ENCODE data around the gene KIAA1958.
"Not testable (repeated sequence)": the region's sequence is repeated elsewhere in the genome, so short reads cannot be mapped to it uniquely, and the experiment has no call there.

KIAA1958 gene

DNA sequence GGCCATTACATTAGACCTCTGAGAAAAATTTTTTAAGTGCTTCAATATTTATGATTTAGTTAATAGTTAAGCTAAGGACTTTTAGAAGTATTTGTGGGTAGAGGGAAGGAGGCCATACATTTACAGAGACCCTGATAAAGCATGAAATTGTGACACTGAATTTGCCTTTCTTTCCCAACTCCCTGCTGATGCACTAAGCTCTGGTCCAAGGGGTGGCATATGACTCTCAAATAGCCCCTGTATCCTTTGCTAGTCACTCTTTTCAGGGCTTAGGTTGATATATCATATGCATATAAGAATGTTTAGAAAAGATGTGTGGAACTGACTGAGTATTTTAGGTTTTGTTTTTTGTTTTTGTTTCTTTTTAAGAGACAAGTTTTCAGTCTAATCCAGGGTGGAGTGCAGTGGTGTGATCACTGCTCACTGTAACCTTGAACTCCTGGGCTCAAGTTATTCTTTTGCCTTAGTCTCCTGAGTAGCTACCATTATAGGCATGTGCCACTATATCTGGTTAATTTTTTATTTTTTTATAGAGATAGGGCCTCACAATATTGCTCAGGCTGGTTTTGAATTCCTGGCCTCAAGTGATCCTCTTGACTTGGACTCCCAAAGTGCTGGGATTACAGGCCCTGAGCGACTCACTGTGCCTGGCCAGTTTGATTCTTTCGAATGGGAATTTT, 20.5 kb downstream of the KIAA1958 start:
- Histone ChIP-seq H3K4me3 (ENCODE audit: low read length) (no peak overlapping the region), H3K9me3 (ENCODE audit: control insufficient read depth, low read depth, low read length) (no peaks in the 10 kb centered on the region), H3K36me3 (ENCODE audit: control insufficient read depth, low read depth, low read length) (no peaks in the 10 kb centered on the region), H3K27ac (ENCODE audit: low read length) (no peak overlapping the region), H3K9ac (ENCODE audit: low read length) (no peak overlapping the region), H3K27me3 (ENCODE audit: control insufficient read depth, insufficient read depth, low read length) (no peaks in the 10 kb centered on the region), H3K4me1 (ENCODE audit: control insufficient read depth, low read depth, low read length) (peaks cover 16% of the 10 kb centered on the region)

DNA sequence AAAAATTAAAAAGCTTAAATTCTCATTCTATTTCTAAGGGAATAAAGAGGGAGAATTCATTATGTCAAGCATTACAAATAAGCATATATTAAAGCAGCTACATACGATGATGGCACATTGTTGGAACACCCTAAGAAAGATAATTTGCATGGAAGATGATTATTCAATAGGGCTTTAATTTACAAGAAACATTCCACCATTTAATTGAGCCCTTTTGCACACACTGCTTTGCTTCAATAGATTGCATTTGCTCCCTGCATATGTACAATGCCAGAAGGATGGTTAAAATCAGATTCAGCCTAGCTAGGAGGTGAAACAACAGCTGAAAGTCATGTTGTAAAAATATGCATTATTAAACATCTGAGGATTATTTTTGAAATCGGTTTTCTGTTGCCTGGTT, 21.8 kb downstream of the KIAA1958 start:
- Histone ChIP-seq H3K27me3 (ENCODE audit: control insufficient read depth, insufficient read depth, low read length) (no peaks in the 10 kb centered on the region), H3K27ac (ENCODE audit: low read length) (no peak overlapping the region), H3K4me3 (ENCODE audit: low read length) (no peak overlapping the region), H3K9ac (ENCODE audit: low read length) (no peak overlapping the region), H3K36me3 (ENCODE audit: control insufficient read depth, low read depth, low read length) (no peaks in the 10 kb centered on the region), H3K9me3 (ENCODE audit: control insufficient read depth, low read depth, low read length) (no peaks in the 10 kb centered on the region), H3K4me1 (ENCODE audit: control insufficient read depth, low read depth, low read length) (peaks cover 16% of the 10 kb centered on the region)

DNA sequence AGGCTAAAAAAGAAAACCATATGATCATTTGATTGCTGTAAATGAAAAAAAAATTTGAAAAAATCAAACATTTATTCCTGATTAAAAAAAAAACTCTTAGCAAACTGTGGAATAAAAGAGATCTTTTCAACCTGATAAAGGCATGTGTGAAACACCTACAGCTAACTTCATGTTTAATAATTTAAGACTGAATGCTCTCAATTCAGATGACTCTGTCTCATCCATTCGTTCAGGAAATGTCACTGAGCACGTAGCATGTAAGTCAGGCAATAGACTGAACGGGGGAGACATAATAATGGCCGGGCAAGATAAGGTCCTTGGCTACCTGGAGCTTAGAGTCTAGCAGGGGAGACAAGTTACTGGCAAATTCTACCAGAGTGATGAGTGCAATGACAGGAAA, 25.8 kb downstream of the KIAA1958 start:
- not testable (repeated sequence) for H3K9ac ChIP-seq (ENCODE audit: low read length); H3K27ac ChIP-seq (ENCODE audit: low read length); H3K36me3 ChIP-seq (ENCODE audit: control insufficient read depth, low read depth, low read length)

DNA sequence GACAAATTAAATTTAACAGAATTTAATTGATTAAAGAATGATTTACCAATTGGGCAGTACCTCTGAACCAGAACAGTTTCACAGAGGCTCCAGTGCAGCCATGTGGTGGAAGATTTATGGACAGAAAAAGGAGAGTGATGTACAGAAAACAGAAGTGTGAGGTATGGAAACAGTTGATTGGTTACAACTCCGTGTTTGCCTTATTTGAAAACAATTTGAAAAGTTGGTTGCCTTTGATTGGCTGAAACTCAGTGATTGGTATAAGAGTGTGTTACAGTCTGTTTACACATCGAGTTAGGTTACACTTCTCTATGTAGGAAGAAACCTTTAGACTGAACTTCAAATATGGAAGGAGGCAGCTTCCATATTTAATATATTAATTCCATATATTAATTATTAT, 30.1 kb downstream of the KIAA1958 start:
- Histone ChIP-seq H3K27ac (ENCODE audit: low read length) (no peak overlapping the region), H3K4me3 (ENCODE audit: low read length) (no peak overlapping the region), H3K9me3 (ENCODE audit: control insufficient read depth, low read depth, low read length) (no peaks in the 10 kb centered on the region), H3K27me3 (ENCODE audit: control insufficient read depth, insufficient read depth, low read length) (no peaks in the 10 kb centered on the region), H3K36me3 (ENCODE audit: control insufficient read depth, low read depth, low read length) (no peaks in the 10 kb centered on the region), H3K4me1 (ENCODE audit: control insufficient read depth, low read depth, low read length) (no peaks in the 10 kb centered on the region), H3K9ac (ENCODE audit: low read length) (no peak overlapping the region)

More for the DNA sequence above, 25.8 kb downstream of the KIAA1958 start:
- not testable (repeated sequence) for H3K4me3 ChIP-seq (ENCODE audit: low read length); H3K27me3 ChIP-seq (ENCODE audit: control insufficient read depth, insufficient read depth, low read length); H3K9me3 ChIP-seq (ENCODE audit: control insufficient read depth, low read depth, low read length)
- peaks cover 11% of the 10 kb centered on the region for H3K4me1 ChIP-seq (ENCODE audit: control insufficient read depth, low read depth, low read length)

DNA sequence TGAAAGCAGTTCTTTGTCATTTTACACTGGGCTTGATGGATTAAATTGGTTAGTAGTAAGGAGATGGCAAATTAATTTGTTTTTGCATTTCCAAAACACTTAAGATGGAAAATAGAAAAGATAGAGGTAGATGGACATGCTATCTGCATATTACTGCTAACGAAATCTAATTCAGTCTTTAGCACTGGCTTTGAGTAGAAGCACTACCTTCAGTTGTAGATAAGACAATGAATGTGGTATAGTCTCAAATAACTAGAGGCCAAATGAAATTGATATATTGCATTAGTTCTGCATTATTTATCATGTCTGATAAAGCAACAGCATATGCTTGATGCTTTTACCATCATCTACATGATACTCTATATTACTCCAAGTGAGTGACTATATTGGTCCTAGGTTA, 33.4 kb downstream of the KIAA1958 start:
- no peaks in the 10 kb centered on the region for H3K4me1 ChIP-seq (ENCODE audit: control insufficient read depth, low read depth, low read length)
- H3K27ac ChIP-seq (ENCODE audit: low read length) = no peak overlapping the region
- H3K9ac ChIP-seq (ENCODE audit: low read length) = no peak overlapping the region
- no peaks in the 10 kb centered on the region for H3K9me3 ChIP-seq (ENCODE audit: control insufficient read depth, low read depth, low read length)
- no peaks in the 10 kb centered on the region for H3K36me3 ChIP-seq (ENCODE audit: control insufficient read depth, low read depth, low read length)
- no peaks in the 10 kb centered on the region for H3K27me3 ChIP-seq (ENCODE audit: control insufficient read depth, insufficient read depth, low read length)
- no peak overlapping the region for H3K4me3 ChIP-seq (ENCODE audit: low read length)

DNA sequence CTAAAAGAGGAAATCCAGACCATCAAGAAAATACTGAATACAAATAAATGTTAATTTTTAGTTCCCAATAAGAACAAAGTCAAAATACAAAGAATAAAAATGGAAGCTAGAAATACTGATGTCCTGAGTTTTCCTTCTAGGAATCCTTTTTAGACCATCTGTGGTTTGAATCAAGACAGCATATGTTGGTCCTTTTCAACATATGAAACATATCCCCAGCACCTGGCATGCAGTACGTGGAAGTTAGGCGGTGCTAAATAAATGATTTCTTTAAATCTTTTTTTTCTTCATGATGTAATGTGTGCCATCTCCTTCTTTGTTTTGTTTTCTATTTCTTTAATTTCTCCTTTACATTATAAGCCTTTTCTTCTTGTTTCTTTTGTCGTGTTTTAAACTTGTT, 34.0 kb downstream of the KIAA1958 start:
- no peaks in the 10 kb centered on the region for H3K9me3 ChIP-seq (ENCODE audit: control insufficient read depth, low read depth, low read length)
- no peaks in the 10 kb centered on the region for H3K27me3 ChIP-seq (ENCODE audit: control insufficient read depth, insufficient read depth, low read length)
- no peak overlapping the region for H3K27ac ChIP-seq (ENCODE audit: low read length)
- H3K4me1 ChIP-seq (ENCODE audit: control insufficient read depth, low read depth, low read length) = no peaks in the 10 kb centered on the region
- H3K9ac ChIP-seq (ENCODE audit: low read length) = no peak overlapping the region
- H3K4me3 ChIP-seq (ENCODE audit: low read length) = no peak overlapping the region
- H3K36me3 ChIP-seq (ENCODE audit: control insufficient read depth, low read depth, low read length) = no peaks in the 10 kb centered on the region

DNA sequence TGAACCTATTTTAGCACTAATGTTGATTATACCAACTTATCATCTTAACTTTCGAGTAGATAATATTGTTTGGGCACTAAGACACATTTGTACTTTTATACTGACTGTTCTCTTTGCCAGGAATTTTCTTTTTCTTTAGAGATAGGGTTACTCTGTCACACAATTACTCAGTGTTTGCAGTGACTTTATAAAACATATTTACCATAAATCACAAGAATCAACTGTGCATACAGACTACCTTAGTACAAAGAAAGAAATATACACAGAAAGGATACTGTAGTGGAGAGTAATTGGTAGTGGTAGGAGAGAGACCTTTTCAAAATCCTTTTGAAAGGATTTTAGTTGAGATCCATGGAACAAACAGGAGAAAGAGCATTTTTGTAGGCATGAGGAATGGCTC, 40.3 kb downstream of the KIAA1958 start:
- Histone ChIP-seq H3K4me3 (ENCODE audit: low read length) (no peak overlapping the region), H3K36me3 (ENCODE audit: control insufficient read depth, low read depth, low read length) (no peaks in the 10 kb centered on the region), H3K9me3 (ENCODE audit: control insufficient read depth, low read depth, low read length) (no peaks in the 10 kb centered on the region), H3K27ac (ENCODE audit: low read length) (no peak overlapping the region), H3K9ac (ENCODE audit: low read length) (no peak overlapping the region), H3K27me3 (ENCODE audit: control insufficient read depth, insufficient read depth, low read length) (no peaks in the 10 kb centered on the region), H3K4me1 (ENCODE audit: control insufficient read depth, low read depth, low read length) (peaks cover 6% of the 10 kb centered on the region)

DNA sequence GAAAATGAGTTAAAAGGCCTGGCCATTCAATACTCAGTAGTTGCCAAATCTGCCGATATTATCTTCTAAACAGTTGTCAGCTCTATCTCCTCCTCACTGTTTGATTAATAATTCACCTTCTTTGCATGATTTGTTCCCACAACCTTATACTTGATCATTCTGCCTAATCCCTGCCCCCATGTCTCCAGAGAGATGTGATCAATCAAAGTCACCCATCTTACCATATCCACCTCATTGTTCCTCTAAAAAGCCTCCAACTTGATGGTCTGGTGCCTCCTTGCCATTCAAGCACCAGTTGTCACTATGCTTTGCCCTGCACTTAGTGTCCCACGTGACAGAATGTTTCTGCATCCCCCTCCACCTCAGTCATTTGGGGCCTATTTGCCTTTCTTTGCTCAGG, 41.3 kb downstream of the KIAA1958 start:
- no peak overlapping the region for H3K27ac ChIP-seq (ENCODE audit: low read length)
- no peaks in the 10 kb centered on the region for H3K36me3 ChIP-seq (ENCODE audit: control insufficient read depth, low read depth, low read length)
- H3K9me3 ChIP-seq (ENCODE audit: control insufficient read depth, low read depth, low read length) = no peaks in the 10 kb centered on the region
- H3K4me1 ChIP-seq (ENCODE audit: control insufficient read depth, low read depth, low read length) = peaks cover 6% of the 10 kb centered on the region
- no peaks in the 10 kb centered on the region for H3K27me3 ChIP-seq (ENCODE audit: control insufficient read depth, insufficient read depth, low read length)
- H3K9ac ChIP-seq (ENCODE audit: low read length) = no peak overlapping the region
- no peak overlapping the region for H3K4me3 ChIP-seq (ENCODE audit: low read length)

DNA sequence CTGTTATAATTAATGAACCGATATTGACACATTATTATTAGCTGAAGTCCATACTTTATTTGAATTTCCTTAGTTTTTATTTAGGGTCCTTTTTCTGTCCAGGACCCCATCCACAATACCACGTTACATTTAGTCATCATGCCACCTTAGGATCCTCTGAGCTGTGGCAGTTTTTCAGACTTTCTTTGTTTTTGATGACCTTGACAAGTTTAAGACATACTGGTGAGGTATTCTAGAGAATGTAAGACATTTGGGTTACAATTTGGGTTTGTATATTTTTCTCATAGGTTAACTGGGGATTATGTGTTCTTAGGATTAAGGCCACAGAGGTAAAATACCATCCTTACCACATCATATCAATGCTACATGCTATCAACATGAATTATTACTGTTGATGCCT, 42.7 kb downstream of the KIAA1958 start:
- no peaks in the 10 kb centered on the region for H3K9me3 ChIP-seq (ENCODE audit: control insufficient read depth, low read depth, low read length)
- H3K27ac ChIP-seq (ENCODE audit: low read length) = no peak overlapping the region
- no peak overlapping the region for H3K4me3 ChIP-seq (ENCODE audit: low read length)
- peaks cover 6% of the 10 kb centered on the region for H3K4me1 ChIP-seq (ENCODE audit: control insufficient read depth, low read depth, low read length)
- no peaks in the 10 kb centered on the region for H3K36me3 ChIP-seq (ENCODE audit: control insufficient read depth, low read depth, low read length)
- no peaks in the 10 kb centered on the region for H3K27me3 ChIP-seq (ENCODE audit: control insufficient read depth, insufficient read depth, low read length)
- no peak overlapping the region for H3K9ac ChIP-seq (ENCODE audit: low read length)

DNA sequence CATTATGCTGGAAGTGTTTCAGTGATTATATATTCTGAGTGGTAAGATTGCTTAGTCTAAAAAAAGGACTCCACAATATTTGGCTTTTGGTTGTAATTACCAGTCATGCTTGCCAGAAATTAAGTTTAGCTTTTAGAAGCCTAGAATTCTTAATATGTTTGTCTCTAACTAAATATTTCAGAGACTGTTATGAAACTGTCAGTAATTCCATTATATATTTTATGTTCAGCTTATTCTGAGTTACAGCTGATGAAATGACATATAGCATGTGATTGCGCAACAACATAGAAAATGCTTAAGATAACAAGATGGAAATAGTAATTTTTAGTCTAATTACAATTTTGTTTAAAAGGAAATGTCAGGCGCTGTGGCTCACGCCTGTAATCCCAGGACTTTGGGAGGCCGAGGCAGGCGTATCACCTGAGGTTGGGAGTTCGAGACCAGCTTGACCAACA, 44.2 kb downstream of the KIAA1958 start:
- Histone ChIP-seq H3K9ac (ENCODE audit: low read length) (no peak overlapping the region), H3K27ac (ENCODE audit: low read length) (no peak overlapping the region), H3K9me3 (ENCODE audit: control insufficient read depth, low read depth, low read length) (no peaks in the 10 kb centered on the region), H3K4me3 (ENCODE audit: low read length) (no peak overlapping the region), H3K36me3 (ENCODE audit: control insufficient read depth, low read depth, low read length) (no peaks in the 10 kb centered on the region), H3K4me1 (ENCODE audit: control insufficient read depth, low read depth, low read length) (peaks cover 6% of the 10 kb centered on the region), H3K27me3 (ENCODE audit: control insufficient read depth, insufficient read depth, low read length) (no peaks in the 10 kb centered on the region)

DNA sequence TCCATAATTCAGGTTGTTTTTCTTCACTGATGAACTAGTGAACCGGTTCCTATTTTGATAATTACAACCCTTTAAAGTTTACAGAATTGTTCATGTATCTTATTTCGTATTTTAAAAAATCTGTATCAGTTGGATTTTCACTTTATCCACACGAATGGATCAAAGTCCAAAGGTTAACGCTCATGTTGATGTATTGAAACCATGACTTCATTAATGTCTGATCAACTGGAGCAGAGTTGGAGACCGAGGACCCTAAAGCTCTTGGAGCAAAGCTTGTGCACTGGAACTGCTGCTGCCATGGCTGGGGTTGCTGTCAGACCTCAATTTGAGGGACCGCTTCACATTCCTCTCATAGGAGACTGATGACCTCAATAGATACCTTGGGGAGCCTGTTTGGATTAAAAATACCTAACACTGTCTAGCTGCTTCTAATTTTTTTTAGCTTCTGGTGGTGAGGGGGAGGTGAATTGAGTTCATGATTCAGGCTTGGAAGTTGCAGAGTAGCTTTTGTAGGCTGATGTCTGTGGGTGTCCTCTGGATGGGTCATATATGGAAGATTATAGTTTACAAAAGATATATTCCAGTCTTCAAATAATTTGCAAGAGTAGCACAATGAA, 45.1 kb downstream of the KIAA1958 start:
- Histone ChIP-seq H3K9ac (ENCODE audit: low read length) (no peak overlapping the region), H3K36me3 (ENCODE audit: control insufficient read depth, low read depth, low read length) (no peaks in the 10 kb centered on the region), H3K4me3 (ENCODE audit: low read length) (no peak overlapping the region), H3K4me1 (ENCODE audit: control insufficient read depth, low read depth, low read length) (peaks cover 6% of the 10 kb centered on the region), H3K27me3 (ENCODE audit: control insufficient read depth, insufficient read depth, low read length) (no peaks in the 10 kb centered on the region), H3K9me3 (ENCODE audit: control insufficient read depth, low read depth, low read length) (no peaks in the 10 kb centered on the region), H3K27ac (ENCODE audit: low read length) (no peak overlapping the region)

DNA sequence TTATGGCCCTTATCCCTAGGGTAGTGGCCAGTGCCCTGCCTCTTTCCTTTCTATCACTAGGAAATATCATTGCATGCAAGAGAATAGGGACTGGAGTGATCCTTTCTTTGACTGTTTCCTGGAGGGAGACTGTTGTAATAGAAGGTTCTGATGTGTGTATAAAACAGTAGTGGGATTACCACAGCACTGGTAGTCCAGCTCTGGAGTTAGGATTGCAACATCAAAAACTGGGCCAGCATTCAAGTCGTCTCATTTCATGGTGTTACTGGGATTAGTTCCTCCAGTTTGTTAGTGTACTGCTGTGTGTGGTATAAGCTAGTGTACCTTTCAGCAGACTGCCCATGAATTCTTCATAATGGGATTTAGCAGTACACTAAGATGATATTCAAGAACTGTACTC, 45.8 kb downstream of the KIAA1958 start:
- Histone ChIP-seq H3K4me3 (ENCODE audit: low read length) (no peak overlapping the region), H3K27ac (ENCODE audit: low read length) (no peak overlapping the region), H3K36me3 (ENCODE audit: control insufficient read depth, low read depth, low read length) (no peaks in the 10 kb centered on the region), H3K4me1 (ENCODE audit: control insufficient read depth, low read depth, low read length) (peaks cover 6% of the 10 kb centered on the region), H3K27me3 (ENCODE audit: control insufficient read depth, insufficient read depth, low read length) (no peaks in the 10 kb centered on the region), H3K9me3 (ENCODE audit: control insufficient read depth, low read depth, low read length) (no peaks in the 10 kb centered on the region), H3K9ac (ENCODE audit: low read length) (no peak overlapping the region)

Measured in iPS-18a (cell line).